ENCODE measurements around the gene TRIM31. TPM values are rescaled to one million over a fixed set of nuclear protein-coding genes. Genes with fewer than 3 reads are reported as not detected.

Gene TRIM31
- polyA plus RNA-seq, 1 of the 3 experiments (the other 2 are of a cell fraction): not detected

DNA sequence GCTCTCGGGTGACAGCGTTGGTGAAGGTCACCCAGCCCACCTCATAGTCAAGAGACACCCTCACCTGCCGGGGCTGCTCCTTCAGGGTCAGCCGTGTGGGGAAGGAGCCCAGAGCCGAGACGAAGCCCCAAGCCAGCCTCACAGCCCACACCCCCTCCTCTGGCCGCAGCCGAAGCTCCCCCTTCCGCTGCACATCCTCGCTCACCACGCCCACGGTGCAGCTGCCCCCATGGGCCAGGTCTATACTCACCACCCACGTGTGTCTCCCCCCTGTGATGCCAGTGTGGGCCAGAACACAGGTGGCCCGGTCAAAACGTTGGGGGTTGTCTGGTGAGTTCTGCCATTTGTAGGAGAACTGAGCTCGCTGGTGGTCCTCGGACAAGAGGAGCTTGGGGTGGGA lies 41.2 kb upstream of the TRIM31 start:
- DNase-seq: no peak
- no peaks in the 10 kb centered on the region for H3K9me2 ChIP-seq
- no peak overlapping the region for H3K9ac ChIP-seq
- no peaks in the 10 kb centered on the region; a peak in 1 of 4 replicates for H3K4me1 ChIP-seq (ENCODE audit: control insufficient read depth in 1 of 2, insufficient read depth in 2 of 2, low read depth in 1 of 2, low read length in 1 of 2)
- H3K79me2 ChIP-seq (ENCODE audit: insufficient read depth): no peaks in the 10 kb centered on the region
- WGBS (ENCODE audit: low lambda C conversion rate): 21% methylated on average over 17 of the region's 17 CpGs
- POLR2A ChIA-PET: no interaction called here
- H4K20me1 ChIP-seq (ENCODE audit: insufficient read depth): no peaks in the 10 kb centered on the region
- CTCF ChIA-PET: interaction anchor here (1.4 to 6.4 kb wide), 3 partner anchors 22 to 50 kb away, joined by 5 to 38 read pairs (median 12); no protein-coding TSS in a partner anchor
- no peaks in the 10 kb centered on the region for H3K9me3 ChIP-seq
- H2AFZ ChIP-seq (ENCODE audit: low read depth): no peak overlapping the region
- H3K36me3 ChIP-seq (replicated peaks in 1 of 2; ENCODE audit: control insufficient read depth in 1 of 2, insufficient read depth in 2 of 2, low read length in 1 of 2): no peaks in the 10 kb centered on the region
- no peak overlapping the region for H3K27ac ChIP-seq (ENCODE audit: low read depth in 2 of 2, low read length in 1 of 2)
- H3F3A ChIP-seq (replicated peaks; ENCODE audit: insufficient read depth): no peaks in the 10 kb centered on the region
- peaks cover 20% of the 10 kb centered on the region; the same call in 1 of the 2 replicates for H3K27me3 ChIP-seq (ENCODE audit: insufficient read depth)
- no peak overlapping the region for H3K4me3 ChIP-seq (ENCODE audit: low read depth in 2 of 2, low read length in 1 of 2)
- no peak for TF ChIP-seq POLR2AphosphoS5 (IDR thresholded peaks at IDR 0.05; ENCODE audit: low read depth, low read length)
- TF ChIP-seq, protein P1, sequence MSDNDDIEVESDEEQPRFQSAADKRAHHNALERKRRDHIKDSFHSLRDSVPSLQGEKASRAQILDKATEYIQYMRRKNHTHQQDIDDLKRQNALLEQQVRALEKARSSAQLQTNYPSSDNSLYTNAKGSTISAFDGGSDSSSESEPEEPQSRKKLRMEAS (IDR thresholded peaks at IDR 0.05; ENCODE audit: low read depth): no peak
- no peak overlapping the region; the same call in 1 of the 2 replicates for H3K4me2 ChIP-seq

- no peak for DNase-seq
- TF ChIP-seq RCOR1 (IDR thresholded peaks at IDR 0.05; ENCODE audit: low read length) (no peak), JUND (IDR thresholded peaks at IDR 0.05) (no peak), NFIC (IDR thresholded peaks at IDR 0.05; ENCODE audit: borderline replicate concordance) (no peak), RFX5 (IDR thresholded peaks at IDR 0.05; ENCODE audit: low read length) (no peak), IRF3 (IDR thresholded peaks at IDR 0.05; ENCODE audit: low read depth, low read length) (no peak), FOSL2 (IDR thresholded peaks at IDR 0.05; ENCODE audit: borderline replicate concordance, low read depth) (no peak), RXRA (IDR thresholded peaks at IDR 0.05; ENCODE audit: borderline replicate concordance, low read depth) (no peak), NRF1 (IDR thresholded peaks at IDR 0.05; ENCODE audit: low read depth, low read length) (no peak), CTCF (IDR thresholded peaks at IDR 0.05) (no peak), TCF12 (IDR thresholded peaks at IDR 0.05) (no peak)
- POLR2A ChIA-PET: no interaction called here
- Histone ChIP-seq H2AFZ (ENCODE audit: low read depth) (no peak overlapping the region), H3K4me2 (no peak overlapping the region), H3K27me3 (ENCODE audit: insufficient read depth) (peaks cover 11% of the 10 kb centered on the region; the same call in 1 of the 2 replicates), H3K4me1 (ENCODE audit: control insufficient read depth in 1 of 2, insufficient read depth in 2 of 2, low read depth in 1 of 2, low read length in 1 of 2) (no peaks in the 10 kb centered on the region; a peak in 1 of 4 replicates), H4K20me1 (ENCODE audit: insufficient read depth) (no peaks in the 10 kb centered on the region), H3K36me3 (replicated peaks in 1 of 2; ENCODE audit: control insufficient read depth in 1 of 2, insufficient read depth in 2 of 2, low read length in 1 of 2) (no peaks in the 10 kb centered on the region), H3K9me3 (no peaks in the 10 kb centered on the region), H3K79me2 (ENCODE audit: insufficient read depth) (no peaks in the 10 kb centered on the region), H3F3A (replicated peaks; ENCODE audit: insufficient read depth) (no peaks in the 10 kb centered on the region), H3K27ac (ENCODE audit: low read depth in 2 of 2, low read length in 1 of 2) (no peak overlapping the region), H3K9ac (no peak overlapping the region), H3K9me2 (no peaks in the 10 kb centered on the region), H3K4me3 (ENCODE audit: low read depth in 2 of 2, low read length in 1 of 2) (no peak overlapping the region)
- CTCF ChIA-PET: interaction anchor here (1.3 to 6.4 kb wide), 4 partner anchors 17 to 49 kb away, joined by 4 to 38 read pairs (median 8); partner anchors contain the start of gene TRIM40
- 72% methylated on average over 3 of the region's 3 CpGs for WGBS (ENCODE audit: low lambda C conversion rate)
Observed at GRCh38 chr6:30152910-30153610, 40.2 kb upstream of the TRIM31 start.
